Colon (tissue), 2 donors: ENCODE measurements around the gene RAMAC.
"Not testable (repeated sequence)": the region's sequence is repeated elsewhere in the genome, so short reads cannot be mapped to it uniquely, and the experiment has no call there.

ENCODE experiments used
- FAIRE-seq: peaks from 2 replicates; lab custom pipeline; 2012; peaks lifted over from hg19 to GRCh38; lab: Jason Lieb, UNC
- donor health status: control.
- donor health status: control.

RAMAC gene

GRCh38 chr15:83014205-83014653, 28.2 kb downstream of the RAMAC start:
- FAIRE-seq = no peak

GRCh38 chr15:83015361-83015760, 29.4 kb downstream of the RAMAC start:
- FAIRE-seq = no peak

GRCh38 chr15:83016906-83017305, 30.9 kb downstream of the RAMAC start:
- no peak for FAIRE-seq

GRCh38 chr15:83018436-83018835, 32.4 kb downstream of the RAMAC start:
- no peak for FAIRE-seq

GRCh38 chr15:83030021-83030420, 44.0 kb downstream of the RAMAC start:
- FAIRE-seq = no peak

- not testable (repeated sequence) for FAIRE-seq
These were observed 45.2 kb downstream of the RAMAC start for GRCh38 chr15:83031234-83031633.

GRCh38 chr15:83036253-83036652, 50.2 kb downstream of the RAMAC start:
- FAIRE-seq = no peak

GRCh38 chr15:83039206-83039605, 53.2 kb downstream of the RAMAC start:
- no peak for FAIRE-seq
